ENCODE measurements around the gene TMEM163. TPM values are rescaled to one million over a fixed set of nuclear protein-coding genes. Genes with fewer than 3 reads are reported as not detected.

The TMEM163 gene
- total RNA-seq, 1 donor from 2014 or later = 1.0 TPM

GRCh38 chr2:134469516-134470115, 249.2 kb downstream of the TMEM163 start:
- Mint-ChIP-seq H3K27me3 (ENCODE audit: low read depth) (no peaks in the 10 kb centered on the region), H3K9me3 (peaks cover 9% of the 10 kb centered on the region), H3K4me3 (no peak overlapping the region), H3K4me1 (peaks cover 8% of the 10 kb centered on the region), H3K27ac (ENCODE audit: unreplicated experiment) (no peak overlapping the region), H3K36me3 (ENCODE audit: low read depth) (no peaks in the 10 kb centered on the region)
- TF ChIP-seq, protein P1, sequence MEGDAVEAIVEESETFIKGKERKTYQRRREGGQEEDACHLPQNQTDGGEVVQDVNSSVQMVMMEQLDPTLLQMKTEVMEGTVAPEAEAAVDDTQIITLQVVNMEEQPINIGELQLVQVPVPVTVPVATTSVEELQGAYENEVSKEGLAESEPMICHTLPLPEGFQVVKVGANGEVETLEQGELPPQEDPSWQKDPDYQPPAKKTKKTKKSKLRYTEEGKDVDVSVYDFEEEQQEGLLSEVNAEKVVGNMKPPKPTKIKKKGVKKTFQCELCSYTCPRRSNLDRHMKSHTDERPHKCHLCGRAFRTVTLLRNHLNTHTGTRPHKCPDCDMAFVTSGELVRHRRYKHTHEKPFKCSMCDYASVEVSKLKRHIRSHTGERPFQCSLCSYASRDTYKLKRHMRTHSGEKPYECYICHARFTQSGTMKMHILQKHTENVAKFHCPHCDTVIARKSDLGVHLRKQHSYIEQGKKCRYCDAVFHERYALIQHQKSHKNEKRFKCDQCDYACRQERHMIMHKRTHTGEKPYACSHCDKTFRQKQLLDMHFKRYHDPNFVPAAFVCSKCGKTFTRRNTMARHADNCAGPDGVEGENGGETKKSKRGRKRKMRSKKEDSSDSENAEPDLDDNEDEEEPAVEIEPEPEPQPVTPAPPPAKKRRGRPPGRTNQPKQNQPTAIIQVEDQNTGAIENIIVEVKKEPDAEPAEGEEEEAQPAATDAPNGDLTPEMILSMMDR (conservative IDR thresholded peaks at IDR 0.05) = no peak
- no peak for DNase-seq (ENCODE audit: low read depth, low spot score)

DNA sequence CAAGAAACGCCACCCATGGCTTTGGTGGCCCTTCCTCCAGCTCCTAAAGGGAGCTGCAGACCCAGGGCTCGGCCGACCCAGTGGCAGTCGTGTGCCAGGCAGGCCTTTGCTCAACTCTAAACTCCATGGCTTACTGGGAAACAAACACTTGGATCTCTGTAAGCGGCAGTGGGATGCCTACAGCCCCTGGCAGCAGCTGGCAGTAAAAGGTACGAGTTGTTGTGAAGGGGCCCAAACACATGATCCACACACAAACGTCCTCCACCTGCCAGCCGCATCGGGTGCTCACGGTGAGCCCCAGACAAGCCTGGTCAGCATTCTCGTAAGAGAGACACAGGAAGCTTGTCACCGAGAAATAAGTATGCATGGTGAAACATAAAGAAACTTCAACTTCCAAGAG, 250.0 kb downstream of the TMEM163 start:
- Mint-ChIP-seq H3K4me3 (no peak overlapping the region), H3K27me3 (ENCODE audit: low read depth) (no peaks in the 10 kb centered on the region), H3K4me1 (peaks cover 8% of the 10 kb centered on the region), H3K36me3 (ENCODE audit: low read depth) (no peaks in the 10 kb centered on the region), H3K27ac (ENCODE audit: unreplicated experiment) (no peak overlapping the region), H3K9me3 (peaks cover under 1% of the 10 kb centered on the region)
- no peak for DNase-seq (ENCODE audit: low read depth, low spot score)
- TF ChIP-seq, protein P1 (conservative IDR thresholded peaks at IDR 0.05) = no peak

DNA sequence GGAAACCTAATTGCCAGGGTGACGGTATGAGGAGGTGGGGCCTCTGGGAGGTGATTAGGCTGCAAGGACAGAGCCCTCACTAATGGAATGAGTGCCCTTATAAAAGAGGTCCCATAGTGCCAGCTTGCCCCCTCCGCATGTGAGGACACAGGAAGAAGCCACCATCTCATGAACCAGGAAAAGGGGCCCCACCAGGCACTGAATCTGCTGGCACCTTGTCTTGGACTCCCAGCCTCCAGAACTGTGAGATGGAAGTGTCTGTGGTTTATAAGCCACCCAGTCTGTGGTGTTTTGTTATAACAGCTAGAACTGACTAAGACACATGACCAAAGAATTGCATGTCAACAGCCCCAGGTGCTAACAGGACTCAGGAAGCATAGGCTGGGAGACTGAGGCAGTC, 250.6 kb downstream of the TMEM163 start:
- no peak for DNase-seq (ENCODE audit: low read depth, low spot score)
- TF ChIP-seq, protein P1 (conservative IDR thresholded peaks at IDR 0.05) = no peak
- no peaks in the 10 kb centered on the region for H3K27me3 Mint-ChIP-seq (ENCODE audit: low read depth)
- H3K9me3 Mint-ChIP-seq = no peaks in the 10 kb centered on the region
- peaks cover 8% of the 10 kb centered on the region for H3K4me1 Mint-ChIP-seq
- no peak overlapping the region for H3K27ac Mint-ChIP-seq (ENCODE audit: unreplicated experiment)
- H3K4me3 Mint-ChIP-seq = no peak overlapping the region
- H3K36me3 Mint-ChIP-seq (ENCODE audit: low read depth) = no peaks in the 10 kb centered on the region

GRCh38 chr2:134466141-134466540, 252.7 kb downstream of the TMEM163 start:
- H3K4me3 Mint-ChIP-seq = no peak overlapping the region
- peaks cover 8% of the 10 kb centered on the region for H3K4me1 Mint-ChIP-seq
- TF ChIP-seq, protein P1 (conservative IDR thresholded peaks at IDR 0.05) = peak; percentile 61

DNA sequence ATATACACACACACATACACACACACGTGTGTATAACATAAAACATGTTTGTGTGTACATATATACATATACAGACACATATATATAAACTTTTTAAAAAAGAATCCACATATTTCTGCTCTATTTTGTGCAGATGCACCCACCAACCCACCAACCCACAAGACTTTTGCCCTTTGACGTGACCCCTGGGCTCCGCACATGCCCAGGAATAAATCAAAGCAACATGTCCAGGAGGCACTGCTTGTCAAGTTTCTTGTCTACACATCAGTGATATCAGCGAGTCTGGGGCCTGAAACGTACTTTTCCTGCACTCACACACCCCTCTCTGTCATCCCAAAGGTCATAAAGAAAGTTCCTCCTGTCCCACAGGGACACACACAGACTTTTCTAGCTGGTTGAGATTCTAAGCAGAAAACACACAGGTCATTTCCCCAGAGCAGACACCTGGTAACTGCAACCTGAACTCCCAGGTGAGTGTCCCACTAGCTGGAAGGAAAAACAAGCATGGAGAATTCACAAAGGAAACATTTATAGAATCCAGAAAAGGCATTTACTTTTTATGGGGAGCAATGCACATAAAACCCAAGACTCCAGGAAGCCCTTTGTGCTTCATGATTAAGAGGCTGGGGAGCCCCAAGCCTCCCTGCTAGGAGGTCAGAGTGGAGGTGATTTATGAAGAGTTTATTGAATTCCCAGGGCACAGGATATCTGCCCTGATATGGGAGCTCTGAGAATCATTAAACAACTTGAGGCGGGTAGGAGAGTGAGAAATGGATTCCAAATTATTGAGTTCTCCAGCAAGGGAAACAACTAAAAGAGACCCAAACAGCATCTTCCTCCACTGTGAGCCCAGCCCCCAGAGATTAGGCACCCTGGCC, 253.3 kb downstream of the TMEM163 start:
- peaks cover 8% of the 10 kb centered on the region for H3K4me1 Mint-ChIP-seq
- H3K27ac Mint-ChIP-seq (ENCODE audit: unreplicated experiment) = no peak overlapping the region
- H3K4me3 Mint-ChIP-seq = no peak overlapping the region
- H3K27me3 Mint-ChIP-seq (ENCODE audit: low read depth) = no peaks in the 10 kb centered on the region
- TF ChIP-seq, protein P1 (conservative IDR thresholded peaks at IDR 0.05) = no peak
- H3K36me3 Mint-ChIP-seq (ENCODE audit: low read depth) = no peaks in the 10 kb centered on the region
- no peak for DNase-seq (ENCODE audit: low read depth, low spot score)
- H3K9me3 Mint-ChIP-seq = no peaks in the 10 kb centered on the region

More at GRCh38 chr2:134466141-134466540, 252.7 kb downstream of the TMEM163 start:
- no peaks in the 10 kb centered on the region for H3K36me3 Mint-ChIP-seq (ENCODE audit: low read depth)
- H3K27ac Mint-ChIP-seq (ENCODE audit: unreplicated experiment) = no peak overlapping the region
- no peaks in the 10 kb centered on the region for H3K27me3 Mint-ChIP-seq (ENCODE audit: low read depth)
- no peaks in the 10 kb centered on the region for H3K9me3 Mint-ChIP-seq
- no peak for DNase-seq (ENCODE audit: low read depth, low spot score)
